Retina (tissue), 1 donor: Measurements from ENCODE around the gene TKT.

Experiments used
- DNase-seq: peaks from one replicate; pipeline ENCODE4 v3.0.0-alpha.2; 2016

Gene TKT

GRCh38 chr3:53238886-53239285, 16.9 kb downstream of the TKT start:
- DNase-seq, result no peak

DNA sequence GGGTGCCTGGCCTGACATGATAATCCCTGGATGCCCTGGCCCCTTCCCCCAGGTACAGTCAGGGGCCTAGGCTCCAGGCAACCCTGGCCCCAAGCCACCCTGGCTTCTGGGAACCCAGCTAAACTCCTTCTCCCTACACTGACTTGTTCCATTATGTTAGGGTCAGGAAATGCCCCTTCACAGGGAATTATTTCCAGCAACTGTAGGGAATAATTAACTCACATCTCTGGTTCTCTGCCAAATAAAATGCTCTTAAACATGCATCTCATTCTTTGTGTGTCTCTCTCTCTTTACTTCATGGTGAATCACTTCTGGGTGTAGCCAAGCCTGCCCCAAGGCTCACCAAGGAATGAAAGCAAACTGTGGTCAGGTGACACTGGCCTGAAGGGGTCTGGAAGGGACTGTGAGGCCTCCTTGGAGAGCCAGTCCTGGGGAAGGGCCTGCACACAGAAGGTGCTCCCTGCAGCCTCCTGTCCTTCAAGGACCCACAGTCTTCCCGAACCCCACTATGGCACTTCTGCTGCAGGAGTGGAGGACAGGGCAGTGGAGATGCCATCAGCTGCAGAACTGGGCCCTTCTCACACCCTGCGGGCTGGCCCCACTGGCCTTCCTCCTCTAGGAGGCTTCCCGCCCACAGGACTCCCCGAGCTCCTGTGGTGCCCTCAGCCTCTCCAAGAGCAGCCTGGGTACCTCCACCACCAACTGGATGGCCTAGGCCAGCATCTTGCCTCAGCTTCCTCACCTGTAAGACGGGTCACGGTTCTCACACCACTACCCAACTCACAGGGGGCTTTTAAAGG, 17.6 kb downstream of the TKT start:
- no peak for DNase-seq

DNA sequence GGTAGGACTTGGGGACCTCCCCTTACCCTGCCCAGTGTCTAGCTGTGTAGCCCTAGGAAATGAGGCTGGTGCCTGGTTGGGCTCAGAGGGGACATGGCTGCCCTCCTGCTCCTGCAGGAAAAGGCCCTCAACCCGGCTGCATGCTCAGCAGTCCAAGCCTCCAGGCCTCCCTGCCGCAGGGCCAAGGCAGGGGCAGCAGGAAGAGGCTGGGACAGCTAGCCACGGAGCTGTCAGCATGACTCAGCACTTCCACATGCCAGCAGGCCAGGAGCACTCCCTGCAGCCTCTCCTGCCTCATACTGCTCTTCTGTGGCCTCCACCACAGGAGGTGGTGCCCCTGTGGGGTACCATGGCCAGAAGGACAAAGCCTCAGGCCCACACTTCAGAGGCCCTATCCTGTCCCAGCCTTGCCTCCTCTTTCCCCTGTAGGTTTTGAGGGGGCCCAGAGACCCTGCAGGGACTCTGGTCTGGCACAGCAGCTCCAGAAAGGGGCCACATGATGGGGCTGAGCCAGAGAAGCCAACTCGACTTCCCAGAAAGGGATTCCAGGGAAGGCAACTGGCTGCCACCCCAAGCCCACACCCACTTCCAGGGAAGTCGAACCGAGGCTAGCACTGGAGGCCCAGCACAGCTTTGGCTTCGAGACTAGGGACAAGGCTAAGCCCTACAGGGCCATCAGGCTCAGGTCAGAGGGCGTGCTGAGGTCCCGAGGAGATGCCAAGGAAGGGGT, 19.5 kb downstream of the TKT start:
- no peak for DNase-seq

DNA sequence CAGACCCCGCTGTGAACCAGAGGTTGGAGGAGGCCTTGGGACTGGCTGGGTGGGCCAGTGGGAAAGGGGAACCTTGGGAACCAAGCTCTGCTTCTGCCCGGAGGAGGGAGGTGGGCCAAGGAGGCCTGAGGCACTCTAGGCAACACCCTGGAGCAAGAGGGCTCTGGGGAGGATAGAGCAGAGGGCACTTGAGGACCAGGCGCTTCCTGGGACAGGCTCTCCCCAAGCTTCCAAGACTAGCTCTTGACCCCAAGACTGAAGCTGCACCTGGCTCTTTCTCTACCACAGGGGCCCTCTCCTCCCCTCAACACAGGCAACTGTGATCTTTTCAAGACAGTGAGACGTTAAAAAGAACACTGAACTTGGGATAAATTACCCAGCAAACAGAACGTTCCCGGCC, 20.3 kb downstream of the TKT start:
- no peak for DNase-seq

DNA sequence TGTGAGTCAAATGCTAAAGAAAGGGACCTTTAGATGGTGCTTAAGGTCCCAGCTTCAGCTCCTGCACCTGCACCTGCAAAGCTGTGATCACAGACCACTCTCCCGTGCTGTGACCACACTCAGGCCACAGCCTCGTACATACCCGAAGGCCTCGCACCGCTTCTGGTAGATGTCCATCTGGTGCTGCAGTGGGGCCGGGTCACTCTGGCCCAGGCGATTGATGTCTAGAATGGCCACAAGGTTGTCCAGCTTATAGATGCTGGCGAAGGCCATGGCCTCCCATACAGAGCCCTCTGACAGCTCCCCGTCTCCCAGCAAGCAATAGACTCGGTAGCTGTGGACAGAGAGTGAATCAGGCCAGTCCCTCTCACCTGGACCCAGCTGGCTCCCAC, 21.0 kb downstream of the TKT start:
- DNase-seq, result no peak

- no peak for DNase-seq
Measured at GRCh38 chr3:53234130-53234840, 21.5 kb downstream of the TKT start.

GRCh38 chr3:53232641-53233377, 23.0 kb downstream of the TKT start:
- DNase-seq, result no peak

DNA sequence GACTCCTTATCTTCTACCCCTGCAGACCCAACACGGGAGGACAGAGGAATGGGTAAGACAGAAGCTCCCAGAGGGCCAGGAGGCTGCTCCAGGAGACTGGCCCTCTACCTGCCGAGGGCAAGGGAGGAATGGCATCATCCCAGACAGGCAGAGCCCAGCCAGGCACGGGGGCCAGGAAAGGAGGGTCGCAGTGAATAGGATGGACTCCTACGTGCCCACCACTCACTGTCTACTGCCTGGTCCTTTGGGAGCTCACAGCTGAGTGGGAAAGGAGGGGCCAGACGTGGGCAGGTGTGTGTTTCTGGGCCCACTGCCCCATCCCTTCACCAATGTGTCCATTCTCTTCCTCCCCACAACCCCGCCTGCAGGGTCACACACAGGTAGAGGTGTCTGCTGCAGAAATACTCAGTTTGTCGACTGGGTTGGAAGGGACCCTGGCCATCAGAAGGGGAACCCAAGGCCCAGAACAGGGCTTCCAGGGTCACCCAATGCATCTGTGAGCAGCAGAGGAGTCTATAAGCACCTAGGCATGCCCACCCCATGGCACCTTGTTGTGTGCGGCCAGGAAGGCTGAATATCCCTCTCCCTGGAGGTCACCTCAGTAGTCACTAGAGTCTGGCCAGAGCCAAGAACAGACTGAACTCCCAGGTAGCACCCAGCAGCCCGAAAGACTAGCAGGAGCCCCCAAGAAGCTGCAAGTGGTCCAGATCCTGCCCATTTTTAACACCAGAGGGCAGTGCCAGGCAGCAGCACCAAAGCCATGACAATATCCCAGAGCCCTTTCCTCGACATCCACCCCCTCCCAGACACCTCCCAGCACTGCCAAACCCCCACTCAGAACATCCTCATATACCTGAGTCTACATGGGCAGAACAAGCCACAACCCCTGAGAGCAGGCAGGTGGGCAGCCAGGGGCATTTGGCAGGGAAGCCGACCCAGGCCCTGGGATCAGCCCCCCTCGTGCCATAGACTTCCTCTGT, 24.0 kb downstream of the TKT start:
- DNase-seq, result no peak

- DNase-seq, result no peak
Measured at GRCh38 chr3:53230789-53231188, 25.0 kb downstream of the TKT start.

GRCh38 chr3:53230041-53230621, 25.7 kb downstream of the TKT start:
- no peak for DNase-seq

DNA sequence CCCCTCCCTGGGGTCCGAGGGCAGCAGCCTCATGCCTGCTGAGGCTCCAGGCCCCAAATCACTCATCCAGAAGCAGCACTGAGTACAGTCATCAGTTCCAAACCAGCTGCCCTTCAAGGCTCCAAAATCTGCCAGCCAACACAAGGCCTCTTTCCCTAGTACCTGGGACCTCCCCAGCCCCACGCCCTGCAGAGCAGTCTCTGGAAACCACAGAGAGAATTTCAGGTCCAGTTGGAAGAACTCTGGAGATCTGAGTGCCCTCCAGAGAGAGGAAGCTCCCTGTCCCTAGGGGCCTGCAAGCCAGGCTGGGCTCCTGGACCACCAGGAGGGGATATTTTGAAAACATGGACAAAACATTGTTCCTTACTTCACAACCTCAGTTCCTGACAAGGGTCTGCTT, 26.2 kb downstream of the TKT start:
- no peak for DNase-seq

DNA sequence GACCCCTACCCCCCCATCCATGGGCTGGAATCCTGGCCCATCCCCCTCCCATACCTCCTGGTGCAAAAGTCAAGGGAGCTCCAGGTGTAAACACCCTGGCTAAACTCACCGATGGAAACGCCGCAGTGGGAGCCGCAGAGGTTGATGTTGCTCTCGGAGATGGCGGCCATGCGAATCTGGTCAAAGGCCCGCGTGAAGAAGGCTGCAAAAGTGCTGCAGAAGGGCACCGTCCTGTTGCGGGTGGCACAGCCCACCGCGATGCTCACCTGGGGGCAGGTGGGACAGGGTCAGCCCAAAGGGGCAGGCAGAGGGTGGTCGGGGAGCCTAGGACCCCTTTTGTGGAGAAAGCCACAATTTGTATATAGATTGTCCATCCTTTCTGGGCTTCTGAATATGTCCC, 26.7 kb downstream of the TKT start:
- no peak for DNase-seq

- no peak for DNase-seq
Measured at GRCh38 chr3:53227993-53228885, 27.6 kb downstream of the TKT start.

DNA sequence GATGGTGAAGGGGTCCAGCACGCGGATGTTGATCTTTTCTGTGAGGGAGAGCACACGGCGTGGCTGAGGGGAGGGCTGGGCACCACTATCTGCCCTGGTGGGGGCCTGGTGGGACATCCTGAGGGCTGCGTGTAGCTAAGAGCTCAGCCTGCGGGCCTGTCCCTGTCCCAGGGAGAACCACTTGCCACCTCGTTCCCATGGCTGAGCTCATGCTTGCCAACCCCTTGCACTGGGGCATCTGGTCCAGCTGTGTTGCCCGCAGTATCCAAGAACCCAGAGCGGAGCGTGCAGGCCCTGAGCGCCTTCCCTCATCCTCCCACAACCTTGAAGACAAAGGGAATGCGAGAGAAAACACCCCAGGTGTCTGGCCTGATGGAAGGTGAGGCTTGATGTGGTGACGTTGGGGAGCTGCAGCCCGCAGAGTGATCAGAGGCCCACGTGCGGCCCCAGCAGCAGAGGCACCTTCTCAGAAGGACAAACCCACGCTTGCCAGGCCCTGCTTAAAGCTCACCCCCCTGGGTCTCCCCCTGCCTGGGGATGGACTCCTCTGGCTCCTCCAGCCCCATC, 28.9 kb downstream of the TKT start:
- DNase-seq, result no peak

DNA sequence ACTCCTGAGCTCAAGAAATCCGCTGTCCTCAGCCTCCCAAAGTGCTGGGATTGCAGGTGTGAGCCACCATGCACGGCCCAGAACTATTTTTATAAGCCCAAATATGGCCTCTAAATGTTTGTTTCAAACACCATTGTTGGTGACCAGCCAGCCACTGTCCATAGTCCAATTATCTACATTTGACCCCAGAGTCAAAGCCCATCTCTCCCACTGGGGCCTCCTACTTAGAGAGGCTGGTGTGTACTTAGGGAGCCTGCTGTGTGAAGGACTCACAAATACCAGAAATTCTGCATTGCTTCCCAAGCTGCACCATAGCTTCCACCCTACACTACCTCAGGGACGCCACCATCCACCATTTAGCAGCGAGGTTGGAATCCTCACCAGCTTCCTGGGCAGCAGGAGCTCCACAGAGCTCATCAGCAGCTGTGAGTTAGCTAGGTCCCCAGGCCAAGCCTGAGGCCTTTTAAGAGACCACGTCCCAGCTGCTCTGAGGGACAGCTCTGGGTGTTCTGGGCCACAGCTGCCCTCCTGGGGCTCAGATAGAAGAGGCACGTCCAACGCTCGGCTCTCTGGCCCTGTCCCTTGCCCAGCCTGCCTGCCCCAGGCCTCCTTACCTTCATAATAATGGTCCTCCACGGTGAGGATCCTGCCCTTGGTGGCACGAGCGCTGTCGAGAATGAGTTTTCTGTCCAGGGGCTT, 29.5 kb downstream of the TKT start:
- no peak for DNase-seq

DNA sequence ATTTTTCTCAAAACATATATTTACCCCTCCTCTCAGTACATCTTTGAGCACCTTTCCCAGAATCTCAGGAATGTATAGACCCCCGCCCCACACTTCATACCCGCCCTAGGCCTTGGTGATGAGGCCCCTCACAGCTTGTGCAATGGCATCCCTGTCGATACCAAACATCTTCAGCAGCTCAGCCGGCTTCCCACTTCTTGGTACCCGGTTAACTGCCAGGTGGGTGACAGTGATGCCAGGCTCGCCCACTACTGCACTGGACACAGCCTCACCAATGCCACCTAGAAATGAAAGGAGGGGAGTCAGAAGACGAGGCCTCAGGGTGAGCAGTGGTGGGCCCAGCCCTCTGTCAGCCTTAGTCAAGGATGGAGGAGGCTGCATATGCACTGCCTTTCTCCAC, 30.2 kb downstream of the TKT start:
- no peak for DNase-seq

DNA sequence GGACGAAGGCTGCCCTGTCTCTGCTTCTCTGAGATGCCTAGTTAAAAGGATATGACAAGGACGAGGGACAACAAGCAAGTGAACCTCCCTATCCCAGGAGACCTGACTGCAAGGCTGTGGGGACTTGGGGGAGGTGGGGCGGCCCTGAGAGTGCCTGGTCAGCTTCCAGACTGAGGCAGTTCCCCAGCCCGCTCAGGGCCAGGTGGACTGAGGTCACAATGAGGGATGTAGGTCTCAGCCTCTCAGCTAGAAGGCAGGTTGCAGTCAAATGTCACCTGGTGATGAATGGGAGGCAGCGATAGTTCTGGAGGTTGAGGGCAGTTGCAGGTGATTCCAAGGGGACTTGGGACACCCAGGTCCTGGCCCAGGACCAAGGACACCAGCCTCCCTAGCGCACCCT, 30.6 kb downstream of the TKT start:
- no peak for DNase-seq

GRCh38 chr3:53224536-53224935, 31.3 kb downstream of the TKT start:
- no peak for DNase-seq

DNA sequence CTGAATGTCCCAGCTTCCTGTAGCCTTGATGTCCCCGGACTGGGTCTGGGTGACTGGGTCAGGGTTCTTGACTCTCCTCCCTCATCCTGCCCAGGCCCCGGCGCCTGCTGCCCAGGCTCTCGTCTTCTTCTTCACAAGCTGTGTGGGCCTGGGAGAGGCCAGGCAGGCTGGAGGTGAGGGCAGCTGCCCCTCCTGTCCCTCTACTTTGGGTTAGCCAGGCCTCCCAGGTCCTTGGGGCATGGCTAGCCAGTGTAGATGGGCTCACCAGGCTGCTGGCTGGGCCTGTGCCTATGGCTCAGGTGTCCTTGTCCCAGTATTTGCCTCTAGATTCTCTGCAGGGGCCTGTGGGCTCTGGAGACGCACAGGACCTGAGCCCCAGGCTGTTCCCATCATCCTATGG, 31.8 kb downstream of the TKT start:
- no peak for DNase-seq
